ENCODE measurements around the gene RAB11A. TPM values are rescaled to one million over a fixed set of nuclear protein-coding genes. Genes with fewer than 3 reads are reported as not detected.

The RAB11A gene
- total RNA-seq, 1 experiment from 2014 or later, result 407 TPM

GRCh38 chr15:65937476-65937875, 68.2 kb downstream of the RAB11A start:
- peak; percentile 22 for DNase-seq

GRCh38 chr15:65938604-65939003, 69.3 kb downstream of the RAB11A start:
- H3K9me3 Mint-ChIP-seq (ENCODE audit: low read depth, unreplicated experiment), result no peaks in the 10 kb centered on the region
- no peaks in the 10 kb centered on the region for H3K27me3 Mint-ChIP-seq (ENCODE audit: unreplicated experiment)
- no peak for TF ChIP-seq CTCF (IDR thresholded peaks at IDR 0.05; ENCODE audit: unreplicated experiment)
- intact Hi-C loops (cut with micrococcal nuclease; ENCODE audit: unreplicated experiment), result no loop called here
- H3K36me3 Mint-ChIP-seq (ENCODE audit: insufficient read depth, unreplicated experiment), result peaks cover 11% of the 10 kb centered on the region
- H3K4me1 Mint-ChIP-seq (ENCODE audit: low read depth, unreplicated experiment), result peaks cover 29% of the 10 kb centered on the region
- CTCF ChIA-PET, result no interaction called here
- no peak for DNase-seq
- H3K27ac Mint-ChIP-seq (ENCODE audit: unreplicated experiment), result peak overlapping the region; percentile 15
- no TSS peak for BruUV-seq (replicated peaks)
- H3K4me3 Mint-ChIP-seq (ENCODE audit: low read depth, unreplicated experiment), result no peak overlapping the region

More at GRCh38 chr15:65937476-65937875, 68.2 kb downstream of the RAB11A start:
- Mint-ChIP-seq H3K36me3 (ENCODE audit: insufficient read depth, unreplicated experiment) (peaks cover 11% of the 10 kb centered on the region), H3K4me1 (ENCODE audit: low read depth, unreplicated experiment) (peaks cover 29% of the 10 kb centered on the region), H3K27me3 (ENCODE audit: unreplicated experiment) (no peaks in the 10 kb centered on the region), H3K4me3 (ENCODE audit: low read depth, unreplicated experiment) (no peak overlapping the region), H3K9me3 (ENCODE audit: low read depth, unreplicated experiment) (no peaks in the 10 kb centered on the region), H3K27ac (ENCODE audit: unreplicated experiment) (no peak overlapping the region)
- intact Hi-C loops (cut with micrococcal nuclease; ENCODE audit: unreplicated experiment), result no loop called here
- CTCF ChIA-PET, result no interaction called here
- BruUV-seq (replicated peaks), result no TSS peak
- no peak for TF ChIP-seq CTCF (IDR thresholded peaks at IDR 0.05; ENCODE audit: unreplicated experiment)

- Mint-ChIP-seq H3K4me1 (ENCODE audit: low read depth, unreplicated experiment) (peaks cover 38% of the 10 kb centered on the region), H3K4me3 (ENCODE audit: low read depth, unreplicated experiment) (no peak overlapping the region), H3K9me3 (ENCODE audit: low read depth, unreplicated experiment) (no peaks in the 10 kb centered on the region), H3K27me3 (ENCODE audit: unreplicated experiment) (no peaks in the 10 kb centered on the region), H3K27ac (ENCODE audit: unreplicated experiment) (peak overlapping the region; percentile 88), H3K36me3 (ENCODE audit: insufficient read depth, unreplicated experiment) (peaks cover 11% of the 10 kb centered on the region)
- peak; percentile 89 for DNase-seq
- CTCF ChIA-PET, result interaction anchor here (0.6 to 1.2 kb wide), 10 partner anchors 8 to 541 kb away, joined by 3 to 9 read pairs (median 4); no protein-coding TSS in a partner anchor
- TF ChIP-seq CTCF (IDR thresholded peaks at IDR 0.05; ENCODE audit: unreplicated experiment), result no peak
- intact Hi-C loops (cut with micrococcal nuclease; ENCODE audit: unreplicated experiment), result no loop called here
- BruUV-seq (replicated peaks), result no TSS peak
Observed at GRCh38 chr15:65939901-65940617, 70.8 kb downstream of the RAB11A start.

GRCh38 chr15:65940618-65940909, 71.3 kb downstream of the RAB11A start:
- H3K27me3 Mint-ChIP-seq (ENCODE audit: unreplicated experiment), result no peaks in the 10 kb centered on the region
- H3K36me3 Mint-ChIP-seq (ENCODE audit: insufficient read depth, unreplicated experiment), result peaks cover 11% of the 10 kb centered on the region
- no peak for TF ChIP-seq CTCF (IDR thresholded peaks at IDR 0.05; ENCODE audit: unreplicated experiment)
- H3K27ac Mint-ChIP-seq (ENCODE audit: unreplicated experiment), result peak overlapping the region; percentile 88
- intact Hi-C loops (cut with micrococcal nuclease; ENCODE audit: unreplicated experiment), result no loop called here
- DNase-seq, result peak; percentile 59
- CTCF ChIA-PET, result interaction anchor here (0.6 to 1.2 kb wide), 2 partner anchors 9 to 62 kb away, joined by 3 to 9 read pairs; no protein-coding TSS in a partner anchor
- no peaks in the 10 kb centered on the region for H3K9me3 Mint-ChIP-seq (ENCODE audit: low read depth, unreplicated experiment)
- H3K4me1 Mint-ChIP-seq (ENCODE audit: low read depth, unreplicated experiment), result peaks cover 38% of the 10 kb centered on the region
- BruUV-seq (replicated peaks), result no TSS peak
- no peak overlapping the region for H3K4me3 Mint-ChIP-seq (ENCODE audit: low read depth, unreplicated experiment)

Other genes with a start within 250 kb of the RAB11A start
- 9.0 and 13.2 TPM in 2 replicates for gene SLC24A1, start 247.6 kb upstream of the RAB11A start, total RNA-seq (2022)
- gene DENND4A, start 77.2 kb upstream of the RAB11A start, total RNA-seq (2022), result 26.0 and 26.6 TPM in 2 replicates